Measurements from ENCODE around the gene PMVK.

DNA sequence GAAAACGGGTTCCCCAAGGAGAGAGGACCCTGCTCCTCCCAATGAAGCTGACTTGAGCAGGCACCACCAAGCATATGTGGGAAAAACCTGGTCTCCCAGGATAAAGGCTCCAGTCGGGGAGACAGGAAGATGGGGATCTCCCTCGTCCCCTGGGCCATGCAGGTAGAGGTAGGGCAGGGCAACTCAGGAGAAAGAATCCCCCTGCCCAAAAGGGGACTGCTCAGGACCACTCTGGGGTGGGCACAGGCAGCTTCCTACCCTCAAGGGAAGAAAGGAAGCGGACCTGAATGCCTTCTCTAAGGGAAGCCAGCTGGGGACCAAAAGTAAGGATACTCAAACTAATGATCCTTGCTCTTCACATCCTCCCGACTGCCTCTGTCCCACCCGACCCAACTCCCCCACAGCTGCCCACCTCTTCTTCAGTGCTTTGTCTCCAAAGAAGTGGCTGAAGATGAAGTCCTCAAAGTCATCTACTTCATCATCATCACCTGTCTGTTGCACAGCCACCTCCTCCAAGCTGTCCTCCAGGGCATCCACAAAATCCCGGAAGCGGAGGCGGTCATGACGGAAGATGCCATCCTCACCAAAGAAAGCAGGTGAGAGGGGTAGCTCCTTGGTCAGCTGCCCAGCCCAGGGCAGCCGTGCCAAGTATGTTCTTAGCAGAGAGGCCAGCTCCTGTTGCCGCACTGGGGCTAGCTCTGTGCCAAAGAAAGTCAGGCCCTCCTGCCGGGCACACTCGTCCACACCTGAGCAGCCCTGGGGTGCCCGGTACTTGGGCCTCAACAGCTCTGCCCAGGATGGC is 8.8 kb upstream of the PMVK start:
- no peak for TF ChIP-seq EZH2 (IDR thresholded peaks at IDR 0.05; ENCODE audit: borderline replicate concordance, low read depth, low read length, severe bottlenecking)
- TF ChIP-seq, protein P1, sequence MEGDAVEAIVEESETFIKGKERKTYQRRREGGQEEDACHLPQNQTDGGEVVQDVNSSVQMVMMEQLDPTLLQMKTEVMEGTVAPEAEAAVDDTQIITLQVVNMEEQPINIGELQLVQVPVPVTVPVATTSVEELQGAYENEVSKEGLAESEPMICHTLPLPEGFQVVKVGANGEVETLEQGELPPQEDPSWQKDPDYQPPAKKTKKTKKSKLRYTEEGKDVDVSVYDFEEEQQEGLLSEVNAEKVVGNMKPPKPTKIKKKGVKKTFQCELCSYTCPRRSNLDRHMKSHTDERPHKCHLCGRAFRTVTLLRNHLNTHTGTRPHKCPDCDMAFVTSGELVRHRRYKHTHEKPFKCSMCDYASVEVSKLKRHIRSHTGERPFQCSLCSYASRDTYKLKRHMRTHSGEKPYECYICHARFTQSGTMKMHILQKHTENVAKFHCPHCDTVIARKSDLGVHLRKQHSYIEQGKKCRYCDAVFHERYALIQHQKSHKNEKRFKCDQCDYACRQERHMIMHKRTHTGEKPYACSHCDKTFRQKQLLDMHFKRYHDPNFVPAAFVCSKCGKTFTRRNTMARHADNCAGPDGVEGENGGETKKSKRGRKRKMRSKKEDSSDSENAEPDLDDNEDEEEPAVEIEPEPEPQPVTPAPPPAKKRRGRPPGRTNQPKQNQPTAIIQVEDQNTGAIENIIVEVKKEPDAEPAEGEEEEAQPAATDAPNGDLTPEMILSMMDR (IDR thresholded peaks at IDR 0.05; ENCODE audit: borderline replicate concordance, extremely low read depth, low read length, poor library complexity, severe bottlenecking), result no peak
